Esophagus squamous epithelium (tissue), 5 donors: ENCODE measurements around the gene PFKFB4. TPM values are rescaled to one million over a fixed set of nuclear protein-coding genes. Genes with fewer than 3 reads are reported as not detected.
"Not testable (repeated sequence)": the region's sequence is repeated elsewhere in the genome, so short reads cannot be mapped to it uniquely, and the experiment has no call there.

ENCODE experiments used
- DNase-seq: peaks from one replicate; lab custom pipeline; 2025; lab: John Stamatoyannopoulos, UW
- H3K27ac ChIP-seq, 4 donors: fragments of 200-600 bp; sonication (generic); one replicate each; pipeline ENCODE4 v1.5.1; 2016 to 2019; ENCODE audit warnings: mild to moderate bottlenecking in 1 of 4
- H3K27me3 ChIP-seq, 4 donors: fragments of 200-600 bp; sonication (generic); 1 replicate in 3 of 4; 2 replicates in 1 of 4; pipeline versions ENCODE4 v1.5.1 to v1.6.0; 2017 to 2021; ENCODE audit warnings: antibody characterized with exemption in 1 of 4
- H3K36me3 ChIP-seq, 3 donors: fragments of 200-600 bp; sonication (generic); one replicate each; pipeline ENCODE4 v1.5.1; 2016 to 2019
- H3K4me1 ChIP-seq, 3 donors: fragments of 200-600 bp; sonication (generic); one replicate each; pipeline ENCODE4 v1.5.1; 2017 to 2019
- H3K4me3 ChIP-seq, 4 donors: fragments of 200-600 bp; sonication (generic); 1 replicate in 3 of 4; 2 replicates in 1 of 4; pipeline ENCODE4 v1.5.1; 2016 to 2019; ENCODE audit warnings: mild to moderate bottlenecking in 2 of 4, moderate library complexity in 1 of 4
- H3K9me3 ChIP-seq, 3 donors: fragments of 200-600 bp; sonication (generic); one replicate each; pipeline ENCODE4 v1.5.1; 2016 to 2019
- CTCF ChIP-seq, 6 experiments: fragments of 450-650 bp in 4 of 6; fragments of 200-600 bp in 2 of 6; sonication (generic) in 2 of 6; IDR thresholded peaks; one replicate each; pipeline ENCODE4 v1.5.1; 2016 to 2019; ENCODE audit warnings: antibody characterized with exemption in 6 of 6, mild to moderate bottlenecking in 4 of 6, moderate library complexity in 4 of 6
- POLR2A ChIP-seq, 4 donors: fragments of 450-650 bp; IDR thresholded peaks; one replicate each; pipeline ENCODE4 v1.6.1; 2017; ENCODE audit warnings: antibody characterized with exemption in 4 of 4, mild to moderate bottlenecking in 4 of 4, moderate library complexity in 3 of 4
- WGBS, 2 donors: methylation state at CpG; one replicate each; pipeline ENCODE4 v1.1.5; 2018; 5-methylcytosine and 5-hydroxymethylcytosine counted together
- intact Hi-C: fragments of 100-400 bp; cut with DNase I; formaldehyde crosslinking; loops from one replicate; pipeline ENCODE4 v1.15.0; 2022
- total RNA-seq, 4 donors: library from RNA; depleted of rRNA; stranded (reverse); fragments of >200 nt; gene quantifications; one replicate each; pipeline ENCODE4 v1.1.0, GENCODE V29; 2016
- donor health status: DM: yes; HTN: yes; CAD: no.

The PFKFB4 gene
- total RNA-seq, 4 donors from 2014 or later, result 6.7 to 10.2 (median 8.0) TPM

GRCh38 chr3:48492461-48493202 is 64.0 kb downstream of the PFKFB4 start:
- Histone ChIP-seq H3K9me3 (no peaks in the 10 kb centered on the region), H3K36me3 (peaks cover 0 to 46% (median 20%) of the 10 kb centered on the region in 3 donors), H3K4me1 (peaks cover 11 to 46% (median 17%) of the 10 kb centered on the region in 3 donors), H3K27me3 (no peaks in the 10 kb centered on the region), H3K4me3 (peak overlapping the region in 1 of 4 donors; percentile 8), H3K27ac (peak overlapping the region; percentile 64 to 88 (median 83))
- no peak for DNase-seq
- peak in 1 of 6 experiments; percentile 15 for TF ChIP-seq CTCF (IDR thresholded peaks at IDR 0.05)
- TF ChIP-seq POLR2A (IDR thresholded peaks at IDR 0.05), result no peak
- WGBS, 2 donors, result 33 to 37% methylated on average over 7 of the region's 7 CpGs
- intact Hi-C loops, result no loop called here

- Histone ChIP-seq H3K27me3 (no peaks in the 10 kb centered on the region), H3K36me3 (peaks cover 0 to 18% (median 3%) of the 10 kb centered on the region in 3 donors), H3K27ac (no peak overlapping the region), H3K4me1 (peaks cover 0 to 25% (median 4%) of the 10 kb centered on the region in 3 donors), H3K9me3 (no peaks in the 10 kb centered on the region), H3K4me3 (no peak overlapping the region)
- no peak for TF ChIP-seq POLR2A (IDR thresholded peaks at IDR 0.05)
- no peak for TF ChIP-seq CTCF (IDR thresholded peaks at IDR 0.05)
- DNase-seq, result no peak
- intact Hi-C loops, result no loop called here
- 90 to 93% methylated on average over 5 of the region's 5 CpGs for WGBS, 2 donors
These were observed 69.7 kb downstream of the PFKFB4 start for GRCh38 chr3:48486952-48487351.

- H3K4me1 ChIP-seq, DNase-seq, H3K4me3 ChIP-seq, H3K27ac ChIP-seq, H3K9me3 ChIP-seq, H3K27me3 ChIP-seq, intact Hi-C loops: not testable (repeated sequence)
- H3K36me3 ChIP-seq, result peaks cover 0 to 47% (median 5%) of the 10 kb centered on the region in 3 donors
- 92 to 94% methylated on average over 4 to 5 of the region's 6 CpGs for WGBS, 2 donors
These were observed 73.8 kb downstream of the PFKFB4 start for GRCh38 chr3:48482822-48483221.

GRCh38 chr3:48480891-48481290 is 75.7 kb downstream of the PFKFB4 start:
- peaks cover 0 to 67% (median 8%) of the 10 kb centered on the region in 3 donors for H3K36me3 ChIP-seq
- DNase-seq, H3K27me3 ChIP-seq, H3K9me3 ChIP-seq, intact Hi-C loops, H3K27ac ChIP-seq, H3K4me3 ChIP-seq: not testable (repeated sequence)
- peaks cover 0 to 20% (median 2%) of the 10 kb centered on the region in 3 donors for H3K4me1 ChIP-seq
- 92 to 93% methylated on average over 9 to 11 of the region's 11 CpGs for WGBS, 2 donors

GRCh38 chr3:48478626-48479555 is 77.7 kb downstream of the PFKFB4 start:
- 68 to 80% methylated on average over 15 to 16 of the region's 19 CpGs for WGBS, 2 donors

More at GRCh38 chr3:48478626-48479555, 77.7 kb downstream of the PFKFB4 start:
- H3K4me1 ChIP-seq, result peaks cover 0 to 33% (median 8%) of the 10 kb centered on the region in 3 donors
- no peaks in the 10 kb centered on the region for H3K9me3 ChIP-seq
- no peaks in the 10 kb centered on the region for H3K27me3 ChIP-seq
- H3K4me3 ChIP-seq, result peak overlapping the region in 2 of 4 donors; percentile 15 to 19
- intact Hi-C loops, result no loop called here
- no peak for DNase-seq
- TF ChIP-seq CTCF (IDR thresholded peaks at IDR 0.05) (no peak), POLR2A (IDR thresholded peaks at IDR 0.05) (no peak)
- H3K27ac ChIP-seq, result peak overlapping the region in 3 of 4 donors; percentile 7 to 68 (median 49)
- H3K36me3 ChIP-seq, result peaks cover 0 to 63% (median 8%) of the 10 kb centered on the region in 3 donors
